Esophagus muscularis mucosa (tissue), 4 donors: Measurements from ENCODE around the gene RNF224.

Experiments used
- EP300 ChIP-seq: sonication (generic); formaldehyde crosslinking; IDR thresholded peaks from one replicate; pipeline ENCODE4 v1.6.1; 2017; ENCODE audit warnings: antibody characterized with exemption
- POLR2A ChIP-seq: fragments of 450-650 bp; IDR thresholded peaks from one replicate; pipeline ENCODE4 v1.6.1; 2017; ENCODE audit warnings: antibody characterized with exemption, moderate library complexity, mild to moderate bottlenecking, low read depth
- POLR2AphosphoS5 ChIP-seq, 2 donors: sonication (generic); formaldehyde crosslinking; IDR thresholded peaks; one replicate each; pipeline ENCODE4 v1.6.1; 2017; ENCODE audit warnings: antibody characterized with exemption in 2 of 2
- TF ChIP-seq, protein P1 (sequence below), 3 experiments: fragments of 200-600 bp in 2 of 3; fragments of 450-650 bp in 1 of 3; sonication (generic) in 2 of 3; IDR thresholded peaks; one replicate each; pipeline ENCODE4 v1.5.1; 2017 to 2019; ENCODE audit warnings: antibody characterized with exemption in 3 of 3, mild to moderate bottlenecking in 2 of 3, moderate library complexity in 1 of 3

GRCh38 chr9:137221095-137221505 lies 6.2 kb upstream of the RNF224 start:
- TF ChIP-seq, protein P1, sequence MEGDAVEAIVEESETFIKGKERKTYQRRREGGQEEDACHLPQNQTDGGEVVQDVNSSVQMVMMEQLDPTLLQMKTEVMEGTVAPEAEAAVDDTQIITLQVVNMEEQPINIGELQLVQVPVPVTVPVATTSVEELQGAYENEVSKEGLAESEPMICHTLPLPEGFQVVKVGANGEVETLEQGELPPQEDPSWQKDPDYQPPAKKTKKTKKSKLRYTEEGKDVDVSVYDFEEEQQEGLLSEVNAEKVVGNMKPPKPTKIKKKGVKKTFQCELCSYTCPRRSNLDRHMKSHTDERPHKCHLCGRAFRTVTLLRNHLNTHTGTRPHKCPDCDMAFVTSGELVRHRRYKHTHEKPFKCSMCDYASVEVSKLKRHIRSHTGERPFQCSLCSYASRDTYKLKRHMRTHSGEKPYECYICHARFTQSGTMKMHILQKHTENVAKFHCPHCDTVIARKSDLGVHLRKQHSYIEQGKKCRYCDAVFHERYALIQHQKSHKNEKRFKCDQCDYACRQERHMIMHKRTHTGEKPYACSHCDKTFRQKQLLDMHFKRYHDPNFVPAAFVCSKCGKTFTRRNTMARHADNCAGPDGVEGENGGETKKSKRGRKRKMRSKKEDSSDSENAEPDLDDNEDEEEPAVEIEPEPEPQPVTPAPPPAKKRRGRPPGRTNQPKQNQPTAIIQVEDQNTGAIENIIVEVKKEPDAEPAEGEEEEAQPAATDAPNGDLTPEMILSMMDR (IDR thresholded peaks at IDR 0.05): no peak
- TF ChIP-seq EP300 (no peak), POLR2A (no peak), POLR2AphosphoS5 (IDR thresholded peaks at IDR 0.05) (no peak)
